Measurements from ENCODE around the gene ASCL5. TPM values are rescaled to one million over a fixed set of nuclear protein-coding genes. Genes with fewer than 3 reads are reported as not detected.

Gene ASCL5
- total RNA-seq, 2 experiments from 2014 or later: not detected

- no peak overlapping the region for H3K27ac Mint-ChIP-seq
These were observed 21.3 kb downstream of the ASCL5 start for GRCh38 chr1:201105688-201106087.

DNA sequence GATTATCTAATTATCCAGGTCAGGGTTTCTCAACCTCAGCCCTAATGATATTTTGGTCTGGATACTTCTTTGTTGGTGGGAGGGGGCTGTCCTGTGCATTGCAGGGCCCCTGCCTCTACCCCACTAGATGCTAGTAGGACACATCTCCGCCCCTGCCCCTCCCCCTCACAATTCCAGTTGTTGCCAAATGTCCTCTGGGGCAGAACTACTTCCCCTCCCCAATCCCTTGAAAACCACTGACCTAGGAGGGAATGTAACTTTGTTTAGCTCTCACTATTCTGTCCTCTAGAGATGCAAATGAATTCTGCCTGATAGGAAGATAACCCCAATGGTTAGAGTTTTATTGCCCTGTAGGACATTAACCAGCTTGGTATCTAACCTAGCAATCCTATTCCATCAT lies 22.8 kb downstream of the ASCL5 start:
- no peak for ATAC-seq
- CTCF ChIA-PET: no interaction called here
- no peak for DNase-seq
- Mint-ChIP-seq H3K27me3 (no peaks in the 10 kb centered on the region), H3K27ac (no peak overlapping the region), H3K9me3 (ENCODE audit: low read depth) (no peaks in the 10 kb centered on the region), H3K4me1 (no peaks in the 10 kb centered on the region), H3K4me3 (no peak overlapping the region), H3K36me3 (no peaks in the 10 kb centered on the region)

More at GRCh38 chr1:201105688-201106087, 21.3 kb downstream of the ASCL5 start:
- ATAC-seq (no peak), DNase-seq (no peak)
- H3K9me3 Mint-ChIP-seq (ENCODE audit: low read depth): no peaks in the 10 kb centered on the region
- no peak overlapping the region for H3K4me3 Mint-ChIP-seq
- no peaks in the 10 kb centered on the region for H3K36me3 Mint-ChIP-seq
- H3K4me1 Mint-ChIP-seq: no peaks in the 10 kb centered on the region
- no peaks in the 10 kb centered on the region for H3K27me3 Mint-ChIP-seq
- CTCF ChIA-PET: no interaction called here

GRCh38 chr1:201103666-201104065 lies 23.3 kb downstream of the ASCL5 start:
- no peak for ATAC-seq
- no peak for DNase-seq
- H3K4me1 Mint-ChIP-seq: no peaks in the 10 kb centered on the region
- no peak overlapping the region for H3K27ac Mint-ChIP-seq
- H3K36me3 Mint-ChIP-seq: no peaks in the 10 kb centered on the region
- CTCF ChIA-PET: no interaction called here
- H3K27me3 Mint-ChIP-seq: no peaks in the 10 kb centered on the region
- no peaks in the 10 kb centered on the region for H3K9me3 Mint-ChIP-seq (ENCODE audit: low read depth)
- H3K4me3 Mint-ChIP-seq: no peak overlapping the region

DNA sequence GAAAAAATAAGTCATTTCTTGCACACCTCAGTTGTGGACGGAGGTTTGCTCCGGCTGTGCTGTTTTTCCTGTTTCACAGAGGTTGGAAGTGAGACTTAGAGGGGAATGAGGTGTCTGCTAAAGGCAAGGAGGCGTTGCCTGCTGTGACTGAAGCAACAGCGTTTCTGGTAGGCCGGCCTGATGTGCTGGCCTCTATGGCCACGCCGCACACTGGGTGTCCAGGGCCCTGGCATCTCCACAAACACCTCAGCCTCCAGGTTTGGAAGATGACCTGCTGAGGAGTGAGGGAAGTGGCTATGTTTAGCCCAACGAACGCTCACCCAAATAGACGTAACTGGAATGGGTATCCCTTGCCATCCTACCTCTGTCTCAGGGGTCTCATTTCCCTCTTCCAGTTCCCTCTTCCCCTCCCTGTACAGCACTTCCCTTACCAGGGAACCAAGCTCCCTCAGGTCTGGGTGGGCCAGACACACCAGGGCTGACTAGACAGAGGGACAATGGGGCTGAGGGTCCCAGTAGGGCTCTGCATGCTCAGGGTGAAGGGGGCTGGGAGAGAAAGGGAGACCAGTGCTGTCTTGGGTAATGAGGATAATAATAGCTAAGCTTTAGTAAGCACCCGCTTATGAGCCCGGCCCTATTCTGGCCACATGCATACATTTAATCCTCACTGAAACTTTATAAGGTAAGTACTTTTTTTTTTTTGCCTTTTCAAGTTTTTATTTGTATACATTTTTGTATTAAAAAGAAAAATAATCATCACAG lies 26.6 kb downstream of the ASCL5 start:
- no peak overlapping the region for H3K27ac Mint-ChIP-seq
- no peak for ATAC-seq

GRCh38 chr1:201098992-201099677 lies 27.8 kb downstream of the ASCL5 start:
- H3K36me3 Mint-ChIP-seq: no peaks in the 10 kb centered on the region

More for the DNA sequence above, 26.6 kb downstream of the ASCL5 start:
- H3K4me3 Mint-ChIP-seq: no peak overlapping the region
- no peaks in the 10 kb centered on the region for H3K4me1 Mint-ChIP-seq
- peaks cover 13% of the 10 kb centered on the region for H3K27me3 Mint-ChIP-seq
- H3K9me3 Mint-ChIP-seq (ENCODE audit: low read depth): no peaks in the 10 kb centered on the region
- no peak for DNase-seq
- H3K36me3 Mint-ChIP-seq: no peaks in the 10 kb centered on the region
- CTCF ChIA-PET: interaction anchor here (1.1 kb wide), 1 partner anchor 19 kb away, joined by 4 read pairs; no protein-coding TSS in a partner anchor

DNA sequence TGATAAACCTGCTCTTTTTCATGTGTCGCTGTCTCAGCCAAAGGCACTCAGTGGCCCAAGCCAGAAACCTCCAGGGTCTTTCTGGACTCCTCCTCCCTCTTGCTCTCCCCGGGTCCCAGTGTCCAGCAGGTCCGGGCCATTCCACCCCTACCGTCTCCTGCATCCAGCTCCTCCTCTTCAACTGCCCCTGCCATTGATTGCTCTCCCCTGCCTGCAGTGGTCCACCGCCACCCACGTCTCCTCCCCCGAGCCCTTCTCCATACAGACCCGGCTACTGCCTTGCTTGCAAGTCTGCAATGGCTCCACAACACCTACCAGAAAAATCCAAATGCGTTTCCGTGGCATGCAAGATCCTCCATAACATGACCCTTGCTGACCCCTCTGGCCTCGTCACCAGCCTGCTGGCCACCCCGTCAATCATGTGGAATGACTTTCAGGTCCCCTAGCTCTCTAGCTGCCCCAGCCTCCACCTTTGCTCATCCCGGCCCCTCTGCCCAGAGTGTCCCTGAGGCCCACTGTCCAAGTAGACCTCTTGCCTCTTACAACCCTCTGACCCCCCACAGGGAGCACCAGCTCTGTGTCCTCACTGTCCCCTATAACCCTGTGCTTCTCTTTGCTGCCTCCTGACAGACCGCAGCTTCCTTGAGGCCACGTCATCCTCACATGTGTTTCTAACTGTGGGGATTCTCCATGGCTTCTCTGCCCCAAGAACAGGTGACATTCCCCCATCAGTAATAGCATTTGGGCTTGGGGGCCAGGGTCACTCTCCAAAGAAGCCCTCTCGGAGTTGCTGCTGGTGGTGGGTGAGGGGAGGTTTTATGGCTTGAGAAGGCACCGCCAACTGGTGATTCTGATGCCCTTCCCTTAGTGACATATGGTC lies 29.8 kb downstream of the ASCL5 start:
- Mint-ChIP-seq H3K27ac (no peak overlapping the region), H3K36me3 (no peaks in the 10 kb centered on the region), H3K27me3 (peaks cover 20% of the 10 kb centered on the region), H3K9me3 (ENCODE audit: low read depth) (no peaks in the 10 kb centered on the region), H3K4me3 (no peak overlapping the region), H3K4me1 (no peaks in the 10 kb centered on the region)
- DNase-seq (no peak), ATAC-seq (no peak)
- CTCF ChIA-PET: interaction anchor here (1.0 to 1.4 kb wide), 4 partner anchors 11 to 90 kb away, joined by 3 to 4 read pairs (median 4); no protein-coding TSS in a partner anchor

More at GRCh38 chr1:201098992-201099677, 27.8 kb downstream of the ASCL5 start:
- CTCF ChIA-PET: interaction anchor here (1.1 to 1.8 kb wide), 2 partner anchors 14 to 20 kb away, joined by 4 read pairs; no protein-coding TSS in a partner anchor
- Mint-ChIP-seq H3K4me1 (no peaks in the 10 kb centered on the region), H3K4me3 (no peak overlapping the region), H3K9me3 (ENCODE audit: low read depth) (no peaks in the 10 kb centered on the region), H3K27me3 (peaks cover 13% of the 10 kb centered on the region), H3K27ac (no peak overlapping the region)
- DNase-seq (no peak), ATAC-seq (no peak)

- CTCF ChIA-PET: interaction anchor here (0.7 to 1.4 kb wide), 3 partner anchors 10 to 53 kb away, joined by 3 to 4 read pairs (median 4); no protein-coding TSS in a partner anchor
- Mint-ChIP-seq H3K4me1 (no peaks in the 10 kb centered on the region), H3K27me3 (peaks cover 24% of the 10 kb centered on the region), H3K9me3 (ENCODE audit: low read depth) (no peaks in the 10 kb centered on the region), H3K36me3 (no peaks in the 10 kb centered on the region), H3K27ac (no peak overlapping the region), H3K4me3 (no peak overlapping the region)
- ATAC-seq (no peak), DNase-seq (no peak)
These were observed 30.9 kb downstream of the ASCL5 start for GRCh38 chr1:201096041-201096461.

GRCh38 chr1:201095581-201095980 lies 31.4 kb downstream of the ASCL5 start:
- no peak for DNase-seq
- Mint-ChIP-seq H3K27ac (no peak overlapping the region), H3K9me3 (ENCODE audit: low read depth) (no peaks in the 10 kb centered on the region), H3K4me3 (no peak overlapping the region), H3K4me1 (no peaks in the 10 kb centered on the region), H3K36me3 (no peaks in the 10 kb centered on the region), H3K27me3 (peaks cover 24% of the 10 kb centered on the region)
- no peak for ATAC-seq
- CTCF ChIA-PET: interaction anchor here (1.4 kb wide), 1 partner anchor 10 kb away, joined by 4 read pairs; no protein-coding TSS in a partner anchor

DNA sequence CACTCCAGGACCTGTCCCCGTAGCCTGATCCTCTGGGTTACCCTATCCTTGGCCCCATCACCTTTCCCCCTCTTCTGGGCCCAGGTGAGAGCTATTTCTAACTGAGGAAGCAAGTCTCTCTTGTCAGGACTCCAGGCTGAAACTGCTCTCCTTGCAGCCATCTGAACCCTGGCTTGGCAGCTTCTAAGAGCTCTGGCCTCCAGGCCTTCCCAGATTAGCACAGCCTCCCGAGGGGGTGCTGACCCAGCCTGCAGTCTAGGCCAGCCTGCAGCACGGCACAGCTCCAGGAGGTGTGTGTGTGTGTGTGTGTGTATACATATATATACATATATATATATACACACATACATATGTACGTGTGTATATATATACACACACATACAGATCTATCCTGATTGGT lies 32.2 kb downstream of the ASCL5 start:
- H3K9me3 Mint-ChIP-seq (ENCODE audit: low read depth): no peaks in the 10 kb centered on the region
- no peak overlapping the region for H3K4me3 Mint-ChIP-seq
- no peak overlapping the region for H3K27ac Mint-ChIP-seq
- H3K4me1 Mint-ChIP-seq: no peaks in the 10 kb centered on the region
- CTCF ChIA-PET: interaction anchor here (1.1 kb wide), 1 partner anchor 10 kb away, joined by 3 read pairs; no protein-coding TSS in a partner anchor
- no peak for DNase-seq
- H3K27me3 Mint-ChIP-seq: peaks cover 28% of the 10 kb centered on the region
- no peak for ATAC-seq
- H3K36me3 Mint-ChIP-seq: no peaks in the 10 kb centered on the region

GRCh38 chr1:201093962-201094361 lies 33.0 kb downstream of the ASCL5 start:
- no peak for ATAC-seq
- H3K27ac Mint-ChIP-seq: no peak overlapping the region
- H3K4me1 Mint-ChIP-seq: no peaks in the 10 kb centered on the region
- H3K4me3 Mint-ChIP-seq: no peak overlapping the region
- no peak for DNase-seq
- CTCF ChIA-PET: interaction anchor here (1.1 kb wide), 1 partner anchor 9 kb away, joined by 3 read pairs; no protein-coding TSS in a partner anchor
- no peaks in the 10 kb centered on the region for H3K9me3 Mint-ChIP-seq (ENCODE audit: low read depth)
- H3K36me3 Mint-ChIP-seq: no peaks in the 10 kb centered on the region
- H3K27me3 Mint-ChIP-seq: peaks cover 34% of the 10 kb centered on the region

GRCh38 chr1:201093561-201093960 lies 33.4 kb downstream of the ASCL5 start:
- H3K36me3 Mint-ChIP-seq: no peaks in the 10 kb centered on the region
- DNase-seq (no peak), ATAC-seq (no peak)
- no peaks in the 10 kb centered on the region for H3K4me1 Mint-ChIP-seq
- no peak overlapping the region for H3K4me3 Mint-ChIP-seq
- H3K27me3 Mint-ChIP-seq: peaks cover 34% of the 10 kb centered on the region
- CTCF ChIA-PET: no interaction called here
- H3K9me3 Mint-ChIP-seq (ENCODE audit: low read depth): no peaks in the 10 kb centered on the region
- H3K27ac Mint-ChIP-seq: no peak overlapping the region

GRCh38 chr1:201092738-201093137 lies 34.2 kb downstream of the ASCL5 start:
- no peaks in the 10 kb centered on the region for H3K9me3 Mint-ChIP-seq (ENCODE audit: low read depth)
- ATAC-seq (no peak), DNase-seq (no peak)
- no peaks in the 10 kb centered on the region for H3K36me3 Mint-ChIP-seq
- no peaks in the 10 kb centered on the region for H3K4me1 Mint-ChIP-seq
- CTCF ChIA-PET: no interaction called here
- no peak overlapping the region for H3K27ac Mint-ChIP-seq
- peaks cover 38% of the 10 kb centered on the region for H3K27me3 Mint-ChIP-seq
- H3K4me3 Mint-ChIP-seq: no peak overlapping the region

- no peaks in the 10 kb centered on the region for H3K4me1 Mint-ChIP-seq
These were observed 35.7 kb downstream of the ASCL5 start for GRCh38 chr1:201091256-201091655.

More at GRCh38 chr1:201091256-201091655, 35.7 kb downstream of the ASCL5 start:
- Mint-ChIP-seq H3K36me3 (no peaks in the 10 kb centered on the region), H3K9me3 (ENCODE audit: low read depth) (no peaks in the 10 kb centered on the region), H3K27ac (no peak overlapping the region), H3K4me3 (no peak overlapping the region), H3K27me3 (peaks cover 40% of the 10 kb centered on the region)
- CTCF ChIA-PET: no interaction called here
- DNase-seq (no peak), ATAC-seq (no peak)
